HepG2 (cell line): ENCODE measurements around the gene HUNK. TPM values are rescaled to one million over a fixed set of nuclear protein-coding genes. Genes with fewer than 3 reads are reported as not detected.

ENCODE experiments used
- ATAC-seq: fragments of 200-7000 bp; cut with Tn5 transposase; 3 replicates; pipeline ENCODE4 v1.9.1; 2020; ENCODE audit warnings: mild to moderate bottlenecking, moderate library complexity
- BruUV-seq: library from RNA; stranded (reverse); fragments of 400-500 nt; replicated peaks from 2 replicates; lab custom pipeline; 2021; lab: Mats Ljungman, UMichigan
- CTCF ChIA-PET: fragments of 300-600 bp; formaldehyde crosslinking; extraction: SDS; loops from one replicate; lab custom pipeline; 2021; ENCODE audit warnings: low total read pairs, inconsistent platforms, low intra/inter-chr PET ratio; lab: Yijun Ruan, JAX
- POLR2A ChIA-PET: fragments of 350-600 bp; sonication (Branson Sonifier 250); formaldehyde crosslinking; loops from one replicate; lab custom pipeline; 2020; ENCODE audit warnings: antibody characterized with exemption, inconsistent platforms; lab: Yijun Ruan, JAX
- DNase-seq: peaks from one replicate; pipeline ENCODE4 v3.0.0-alpha.2; 2015; ENCODE audit warnings: low spot score
- FAIRE-seq: peaks from 3 replicates; lab custom pipeline; 2011; peaks lifted over from hg19 to GRCh38; lab: Jason Lieb, UNC
- H2AFZ ChIP-seq: one replicate; pipeline ENCODE4 v1.6.1; 2011; ENCODE audit warnings: low read length, inconsistent platforms
- H3K27ac ChIP-seq: fragments of 300-600 bp; 3 replicates; pipeline ENCODE4 v1.8.0; 2011; ENCODE audit warnings: mixed run types, mild to moderate bottlenecking, mixed read lengths, low read length, inconsistent platforms; ENCODE audit not compliant: insufficient read depth; ENCODE audit errors: extremely low read length
- H3K27me3 ChIP-seq, 2 experiments: fragments of 200-600 bp in 1 of 2; 2 replicates in 1 of 2; 3 replicates in 1 of 2; pipeline versions ENCODE4 v1.6.0 to v1.8.0; 2011; ENCODE audit warnings: low read length in 2 of 2, mild to moderate bottlenecking in 2 of 2, moderate library complexity in 2 of 2, inconsistent platforms in 1 of 2; ENCODE audit not compliant: insufficient read depth in 2 of 2, control insufficient read depth in 1 of 2
- H3K36me3 ChIP-seq, 2 experiments: fragments of 200-600 bp in 1 of 2; replicated peaks in 1 of 2; 2 replicates in 1 of 2; 3 replicates in 1 of 2; pipeline versions ENCODE4 v1.5.1 to v1.8.0; 2011; ENCODE audit warnings: low read length in 2 of 2, inconsistent platforms in 1 of 2; ENCODE audit not compliant: insufficient read depth in 2 of 2, control insufficient read depth in 1 of 2
- H3K4me1 ChIP-seq: 2 replicates; pipeline ENCODE4 v1.5.1; 2012; ENCODE audit warnings: low read length, inconsistent platforms; ENCODE audit not compliant: insufficient read depth
- H3K4me2 ChIP-seq: 2 replicates; pipeline ENCODE4 v1.6.0; 2011; ENCODE audit warnings: low read depth, low read length, inconsistent platforms
- H3K4me3 ChIP-seq, 3 experiments: fragments of 200-600 bp in 1 of 3; sonication (generic), shearing (Covaris generic) in 1 of 3; replicated peaks in 1 of 3; 2 replicates each; pipeline ENCODE4 v1.5.1; 2011 to 2016; ENCODE audit warnings: low read length in 3 of 3, inconsistent platforms in 2 of 3, low read depth in 2 of 3, mild to moderate bottlenecking in 2 of 3, control low read depth in 1 of 3, mixed read lengths in 1 of 3; ENCODE audit not compliant: insufficient read depth in 1 of 3
- H3K79me2 ChIP-seq: one replicate; pipeline ENCODE4 v1.6.1; 2011; ENCODE audit warnings: low read length, inconsistent platforms; ENCODE audit not compliant: insufficient read depth
- H3K9ac ChIP-seq: 2 replicates; pipeline ENCODE4 v1.6.0; 2011; ENCODE audit warnings: mild to moderate bottlenecking, low read depth, low read length, inconsistent platforms; ENCODE audit not compliant: insufficient read depth
- H3K9me3 ChIP-seq: 2 replicates; pipeline ENCODE4 v1.5.1; 2012; ENCODE audit warnings: mild to moderate bottlenecking, low read length
- H4K20me1 ChIP-seq: 2 replicates; pipeline ENCODE4 v1.6.0; 2011; ENCODE audit warnings: inconsistent platforms, mild to moderate bottlenecking, low read length, moderate library complexity; ENCODE audit not compliant: insufficient read depth
- ADNP ChIP-seq: sonication (generic); formaldehyde crosslinking; IDR thresholded peaks from 2 replicates; pipeline ENCODE4 v1.4.0; 2020; ENCODE audit warnings: missing genetic modification reagents
- HCFC1 ChIP-seq: fragments of 150-350 bp; IDR thresholded peaks from 2 replicates; pipeline ENCODE4 v1.6.1; 2014; ENCODE audit warnings: low read depth, low read length
- ISX ChIP-seq: sonication (generic); formaldehyde crosslinking; conservative IDR thresholded peaks from 2 replicates; pipeline ENCODE4 v1.5.0; 2020; ENCODE audit warnings: missing genetic modification reagents
- SRSF1 ChIP-seq: fragments of 200-400 bp; formaldehyde crosslinking; optimal IDR thresholded peaks from 2 replicates; pipeline ENCODE3; 2017; ENCODE audit warnings: mild to moderate bottlenecking, low read depth, low read length, moderate library complexity
- ZFP62 ChIP-seq: sonication (generic); formaldehyde crosslinking; IDR thresholded peaks from 2 replicates; pipeline ENCODE4 v1.4.0; 2020; ENCODE audit warnings: missing genetic modification reagents
- ZNF737 ChIP-seq: sonication (generic); formaldehyde crosslinking; IDR thresholded peaks from 2 replicates; pipeline ENCODE4 v1.5.0; 2020; ENCODE audit warnings: missing genetic modification reagents, mild to moderate bottlenecking, borderline replicate concordance
- ZNF776 ChIP-seq: sonication (generic); formaldehyde crosslinking; IDR thresholded peaks from 2 replicates; pipeline ENCODE4 v1.4.0; 2020; ENCODE audit warnings: mild to moderate bottlenecking, missing genetic modification reagents
- WGBS: methylation state at CpG from one replicate; pipeline ENCODE4 v1.1.6; 2017; ENCODE audit warnings: low lambda C conversion rate; 5-methylcytosine and 5-hydroxymethylcytosine counted together
- in situ Hi-C: cut with HindIII; loops from 2 replicates; pipeline ENCODE4 v1.10.0; 2017; ENCODE audit warnings: low pct_unique_long_range_greater_than_20kb; ENCODE audit not compliant: extremely low pct_ligation_motif_present
- intact Hi-C: fragments of 100-400 bp; cut with micrococcal nuclease; formaldehyde crosslinking; loops from one replicate; pipeline ENCODE4 v1.10.0; 2022; ENCODE audit not compliant: unreplicated experiment
- polyA plus RNA-seq, 8 experiments: library from polyadenylated mRNA; depleted of rRNA in 3 of 8; stranded (reverse) in 7 of 8; unstranded in 1 of 8; fragments of >200 nt; fragmentation: Illumina TruSeq in 4 of 8; extraction: Trizol in 4 of 8; gene quantifications; 2 replicates each; pipeline versions ENCODE4 v1.2.1 to v1.2.3, GENCODE V29; 2011 to 2016; ENCODE audit warnings: low read depth in 4 of 8, missing spikeins in 1 of 8, mixed read lengths in 1 of 8; ENCODE audit not compliant: insufficient read depth in 1 of 8
- total RNA-seq, 5 experiments: library from RNA; depleted of rRNA; stranded (reverse); fragments of >200 nt; fragmentation: Illumina TruSeq; extraction: Trizol; gene quantifications; 2 replicates each; pipeline ENCODE4 v1.2.3, GENCODE V29; 2016; ENCODE audit warnings: low read depth in 1 of 5
- TF ChIP-seq, protein P1 (sequence below): sonication (generic); formaldehyde crosslinking; conservative IDR thresholded peaks from 2 replicates; pipeline ENCODE4 v1.8.1; 2023; ENCODE audit warnings: missing genetic modification reagents
- TF ChIP-seq, protein P2 (sequence below): sonication (generic); formaldehyde crosslinking; IDR thresholded peaks from 2 replicates; pipeline ENCODE4 v1.4.0; 2020; ENCODE audit warnings: missing genetic modification reagents
- TF ChIP-seq, protein P3 (sequence below): sonication (generic); formaldehyde crosslinking; IDR thresholded peaks from 2 replicates; pipeline ENCODE4 v1.5.0; 2020; ENCODE audit warnings: mild to moderate bottlenecking, missing genetic modification reagents, moderate library complexity
- TF ChIP-seq, protein P4 (sequence below): sonication (generic); formaldehyde crosslinking; IDR thresholded peaks from 2 replicates; pipeline ENCODE4 v1.5.1; 2020; ENCODE audit warnings: mild to moderate bottlenecking, missing genetic modification reagents, moderate library complexity
- TF ChIP-seq, protein P5 (sequence below): sonication (generic); formaldehyde crosslinking; IDR thresholded peaks from 2 replicates; pipeline ENCODE4 v1.5.1; 2020; ENCODE audit warnings: missing genetic modification reagents, mild to moderate bottlenecking, borderline replicate concordance

HUNK gene
- total and polyA plus RNA-seq, 2 of the 13 experiments (the other 11 are each of a cell fraction or from before 2014, with no cell fraction given), result 1.8 to 1.9 TPM

DNA sequence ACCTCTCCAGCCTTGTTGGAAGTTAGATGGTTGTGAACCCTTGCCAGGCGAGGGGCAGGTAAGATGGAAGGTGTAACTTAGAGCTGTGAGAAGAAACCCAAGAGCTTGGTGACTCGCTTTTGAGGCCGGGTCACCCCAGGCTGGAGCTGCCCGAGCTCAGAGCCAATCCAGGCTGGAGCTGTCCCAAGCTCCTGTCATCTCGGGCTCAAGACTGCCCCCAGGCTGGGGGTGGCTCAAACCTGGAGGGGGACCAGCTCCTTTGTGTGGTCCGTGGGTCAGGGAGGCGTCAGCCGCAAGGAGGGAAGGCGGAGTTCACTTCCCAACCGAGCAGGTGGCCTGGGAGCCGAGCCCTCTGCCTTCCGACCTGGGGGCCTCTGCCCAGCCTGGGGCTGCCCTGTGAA lies 2.0 kb downstream of the HUNK start:
- peaks cover 15% of the 10 kb centered on the region for H3K79me2 ChIP-seq
- no peak overlapping the region for H2AFZ ChIP-seq
- H3K4me2 ChIP-seq, result peak overlapping the region; percentile 85
- FAIRE-seq (no peak), ATAC-seq (peak; percentile 13), DNase-seq (no peak)
- intact Hi-C loops (loop anchor here (5.0 kb wide), 1 partner anchor 57 kb away; no protein-coding TSS in a partner anchor), in situ Hi-C loops (loop anchor here (5.0 kb wide), 1 partner anchor 32 kb away; no protein-coding TSS in a partner anchor)
- H3K27ac ChIP-seq, result no peak overlapping the region
- WGBS, result 61% methylated on average over 4 of the region's 12 CpGs
- peaks cover 64% of the 10 kb centered on the region for H3K4me1 ChIP-seq
- no peaks in the 10 kb centered on the region for H4K20me1 ChIP-seq
- no peaks in the 10 kb centered on the region for H3K9me3 ChIP-seq
- BruUV-seq, result no TSS peak
- ChIA-PET CTCF (interaction anchor here (0.6 kb wide), 1 partner anchor 274 kb away, joined by 3 read pairs; no protein-coding TSS in a partner anchor), POLR2A (interaction anchor here (1.1 to 2.8 kb wide), 2 partner anchors 20 to 25 kb away, joined by 9 to 18 read pairs; no protein-coding TSS in a partner anchor)
- peak overlapping the region; percentile 13; the same call in 1 of the 2 replicates for H3K9ac ChIP-seq
- H3K36me3 ChIP-seq, result no peaks in the 10 kb centered on the region
- peak overlapping the region; percentile 59 to 84 (median 73); a peak in 5 of 6 replicates for H3K4me3 ChIP-seq
- peaks cover 0 to 7% of the 10 kb centered on the region in 2 experiments; a peak in 2 of 5 replicates for H3K27me3 ChIP-seq
- no peak for TF ChIP-seq ISX (CRISPR knock-in tag)
- TF ChIP-seq, protein P1, sequence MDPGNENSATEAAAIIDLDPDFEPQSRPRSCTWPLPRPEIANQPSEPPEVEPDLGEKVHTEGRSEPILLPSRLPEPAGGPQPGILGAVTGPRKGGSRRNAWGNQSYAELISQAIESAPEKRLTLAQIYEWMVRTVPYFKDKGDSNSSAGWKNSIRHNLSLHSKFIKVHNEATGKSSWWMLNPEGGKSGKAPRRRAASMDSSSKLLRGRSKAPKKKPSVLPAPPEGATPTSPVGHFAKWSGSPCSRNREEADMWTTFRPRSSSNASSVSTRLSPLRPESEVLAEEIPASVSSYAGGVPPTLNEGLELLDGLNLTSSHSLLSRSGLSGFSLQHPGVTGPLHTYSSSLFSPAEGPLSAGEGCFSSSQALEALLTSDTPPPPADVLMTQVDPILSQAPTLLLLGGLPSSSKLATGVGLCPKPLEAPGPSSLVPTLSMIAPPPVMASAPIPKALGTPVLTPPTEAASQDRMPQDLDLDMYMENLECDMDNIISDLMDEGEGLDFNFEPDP (CRISPR knock-in tag), result no peak
- TF ChIP-seq HCFC1, result no peak
- TF ChIP-seq, protein P2, sequence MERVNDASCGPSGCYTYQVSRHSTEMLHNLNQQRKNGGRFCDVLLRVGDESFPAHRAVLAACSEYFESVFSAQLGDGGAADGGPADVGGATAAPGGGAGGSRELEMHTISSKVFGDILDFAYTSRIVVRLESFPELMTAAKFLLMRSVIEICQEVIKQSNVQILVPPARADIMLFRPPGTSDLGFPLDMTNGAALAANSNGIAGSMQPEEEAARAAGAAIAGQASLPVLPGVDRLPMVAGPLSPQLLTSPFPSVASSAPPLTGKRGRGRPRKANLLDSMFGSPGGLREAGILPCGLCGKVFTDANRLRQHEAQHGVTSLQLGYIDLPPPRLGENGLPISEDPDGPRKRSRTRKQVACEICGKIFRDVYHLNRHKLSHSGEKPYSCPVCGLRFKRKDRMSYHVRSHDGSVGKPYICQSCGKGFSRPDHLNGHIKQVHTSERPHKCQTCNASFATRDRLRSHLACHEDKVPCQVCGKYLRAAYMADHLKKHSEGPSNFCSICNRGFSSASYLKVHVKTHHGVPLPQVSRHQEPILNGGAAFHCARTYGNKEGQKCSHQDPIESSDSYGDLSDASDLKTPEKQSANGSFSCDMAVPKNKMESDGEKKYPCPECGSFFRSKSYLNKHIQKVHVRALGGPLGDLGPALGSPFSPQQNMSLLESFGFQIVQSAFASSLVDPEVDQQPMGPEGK (CRISPR knock-in tag), result 0 out of 2 replicates have a peak, but pooled peaks have one; percentile 56
- TF ChIP-seq, protein P3, sequence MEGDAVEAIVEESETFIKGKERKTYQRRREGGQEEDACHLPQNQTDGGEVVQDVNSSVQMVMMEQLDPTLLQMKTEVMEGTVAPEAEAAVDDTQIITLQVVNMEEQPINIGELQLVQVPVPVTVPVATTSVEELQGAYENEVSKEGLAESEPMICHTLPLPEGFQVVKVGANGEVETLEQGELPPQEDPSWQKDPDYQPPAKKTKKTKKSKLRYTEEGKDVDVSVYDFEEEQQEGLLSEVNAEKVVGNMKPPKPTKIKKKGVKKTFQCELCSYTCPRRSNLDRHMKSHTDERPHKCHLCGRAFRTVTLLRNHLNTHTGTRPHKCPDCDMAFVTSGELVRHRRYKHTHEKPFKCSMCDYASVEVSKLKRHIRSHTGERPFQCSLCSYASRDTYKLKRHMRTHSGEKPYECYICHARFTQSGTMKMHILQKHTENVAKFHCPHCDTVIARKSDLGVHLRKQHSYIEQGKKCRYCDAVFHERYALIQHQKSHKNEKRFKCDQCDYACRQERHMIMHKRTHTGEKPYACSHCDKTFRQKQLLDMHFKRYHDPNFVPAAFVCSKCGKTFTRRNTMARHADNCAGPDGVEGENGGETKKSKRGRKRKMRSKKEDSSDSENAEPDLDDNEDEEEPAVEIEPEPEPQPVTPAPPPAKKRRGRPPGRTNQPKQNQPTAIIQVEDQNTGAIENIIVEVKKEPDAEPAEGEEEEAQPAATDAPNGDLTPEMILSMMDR (CRISPR knock-in tag), result peak; percentile 18; the same call in 1 of the 2 replicates
- TF ChIP-seq, protein P4, sequence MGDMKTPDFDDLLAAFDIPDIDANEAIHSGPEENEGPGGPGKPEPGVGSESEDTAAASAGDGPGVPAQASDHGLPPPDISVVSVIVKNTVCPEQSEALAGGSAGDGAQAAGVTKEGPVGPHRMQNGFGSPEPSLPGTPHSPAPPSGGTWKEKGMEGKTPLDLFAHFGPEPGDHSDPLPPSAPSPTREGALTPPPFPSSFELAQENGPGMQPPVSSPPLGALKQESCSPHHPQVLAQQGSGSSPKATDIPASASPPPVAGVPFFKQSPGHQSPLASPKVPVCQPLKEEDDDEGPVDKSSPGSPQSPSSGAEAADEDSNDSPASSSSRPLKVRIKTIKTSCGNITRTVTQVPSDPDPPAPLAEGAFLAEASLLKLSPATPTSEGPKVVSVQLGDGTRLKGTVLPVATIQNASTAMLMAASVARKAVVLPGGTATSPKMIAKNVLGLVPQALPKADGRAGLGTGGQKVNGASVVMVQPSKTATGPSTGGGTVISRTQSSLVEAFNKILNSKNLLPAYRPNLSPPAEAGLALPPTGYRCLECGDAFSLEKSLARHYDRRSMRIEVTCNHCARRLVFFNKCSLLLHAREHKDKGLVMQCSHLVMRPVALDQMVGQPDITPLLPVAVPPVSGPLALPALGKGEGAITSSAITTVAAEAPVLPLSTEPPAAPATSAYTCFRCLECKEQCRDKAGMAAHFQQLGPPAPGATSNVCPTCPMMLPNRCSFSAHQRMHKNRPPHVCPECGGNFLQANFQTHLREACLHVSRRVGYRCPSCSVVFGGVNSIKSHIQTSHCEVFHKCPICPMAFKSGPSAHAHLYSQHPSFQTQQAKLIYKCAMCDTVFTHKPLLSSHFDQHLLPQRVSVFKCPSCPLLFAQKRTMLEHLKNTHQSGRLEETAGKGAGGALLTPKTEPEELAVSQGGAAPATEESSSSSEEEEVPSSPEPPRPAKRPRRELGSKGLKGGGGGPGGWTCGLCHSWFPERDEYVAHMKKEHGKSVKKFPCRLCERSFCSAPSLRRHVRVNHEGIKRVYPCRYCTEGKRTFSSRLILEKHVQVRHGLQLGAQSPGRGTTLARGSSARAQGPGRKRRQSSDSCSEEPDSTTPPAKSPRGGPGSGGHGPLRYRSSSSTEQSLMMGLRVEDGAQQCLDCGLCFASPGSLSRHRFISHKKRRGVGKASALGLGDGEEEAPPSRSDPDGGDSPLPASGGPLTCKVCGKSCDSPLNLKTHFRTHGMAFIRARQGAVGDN, result peak; percentile 41; the same call in 1 of the 2 replicates
- no peak for TF ChIP-seq ZFP62
- TF ChIP-seq, protein P5, sequence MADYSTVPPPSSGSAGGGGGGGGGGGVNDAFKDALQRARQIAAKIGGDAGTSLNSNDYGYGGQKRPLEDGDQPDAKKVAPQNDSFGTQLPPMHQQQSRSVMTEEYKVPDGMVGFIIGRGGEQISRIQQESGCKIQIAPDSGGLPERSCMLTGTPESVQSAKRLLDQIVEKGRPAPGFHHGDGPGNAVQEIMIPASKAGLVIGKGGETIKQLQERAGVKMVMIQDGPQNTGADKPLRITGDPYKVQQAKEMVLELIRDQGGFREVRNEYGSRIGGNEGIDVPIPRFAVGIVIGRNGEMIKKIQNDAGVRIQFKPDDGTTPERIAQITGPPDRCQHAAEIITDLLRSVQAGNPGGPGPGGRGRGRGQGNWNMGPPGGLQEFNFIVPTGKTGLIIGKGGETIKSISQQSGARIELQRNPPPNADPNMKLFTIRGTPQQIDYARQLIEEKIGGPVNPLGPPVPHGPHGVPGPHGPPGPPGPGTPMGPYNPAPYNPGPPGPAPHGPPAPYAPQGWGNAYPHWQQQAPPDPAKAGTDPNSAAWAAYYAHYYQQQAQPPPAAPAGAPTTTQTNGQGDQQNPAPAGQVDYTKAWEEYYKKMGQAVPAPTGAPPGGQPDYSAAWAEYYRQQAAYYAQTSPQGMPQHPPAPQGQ, result no peak
- TF ChIP-seq SRSF1, result no peak
- no peak for TF ChIP-seq ADNP
- TF ChIP-seq ZNF737 (CRISPR knock-in tag), result no peak
- no peak for TF ChIP-seq ZNF776 (CRISPR knock-in tag)
